GM10266 (cell line): ENCODE measurements around the gene SHANK1.

Experiments
- DNase-seq: peaks from one replicate; pipeline ENCODE4 v3.0.0; 2012; ENCODE audit errors: extremely low spot score
- TF ChIP-seq, protein P1 (sequence below): IDR thresholded peaks from 2 replicates; pipeline ENCODE4 v1.5.1; 2012; ENCODE audit warnings: mild to moderate bottlenecking, low read depth; ENCODE audit not compliant: control insufficient read depth, insufficient read depth; ENCODE audit errors: missing control alignments

SHANK1 gene

DNA sequence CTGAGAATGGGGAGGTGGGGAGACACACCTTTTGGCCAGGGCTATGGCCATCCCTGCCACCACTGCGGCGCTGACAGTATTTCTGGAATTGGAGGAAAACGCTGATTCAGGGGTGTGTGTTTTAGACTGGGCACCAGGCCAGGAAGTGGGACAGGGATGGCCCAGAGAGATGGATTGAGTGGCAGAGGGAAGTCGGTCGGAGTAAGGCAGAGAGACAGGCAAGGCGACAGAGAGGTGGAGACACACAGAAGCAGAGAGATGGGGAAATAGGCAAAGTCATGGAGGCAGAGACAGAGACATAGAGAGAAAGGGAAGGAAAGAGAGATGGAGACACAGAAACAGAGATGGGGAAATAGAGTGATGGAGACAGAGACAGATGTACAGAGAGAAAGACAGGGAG, 74.5 kb downstream of the SHANK1 start:
- TF ChIP-seq, protein P1, sequence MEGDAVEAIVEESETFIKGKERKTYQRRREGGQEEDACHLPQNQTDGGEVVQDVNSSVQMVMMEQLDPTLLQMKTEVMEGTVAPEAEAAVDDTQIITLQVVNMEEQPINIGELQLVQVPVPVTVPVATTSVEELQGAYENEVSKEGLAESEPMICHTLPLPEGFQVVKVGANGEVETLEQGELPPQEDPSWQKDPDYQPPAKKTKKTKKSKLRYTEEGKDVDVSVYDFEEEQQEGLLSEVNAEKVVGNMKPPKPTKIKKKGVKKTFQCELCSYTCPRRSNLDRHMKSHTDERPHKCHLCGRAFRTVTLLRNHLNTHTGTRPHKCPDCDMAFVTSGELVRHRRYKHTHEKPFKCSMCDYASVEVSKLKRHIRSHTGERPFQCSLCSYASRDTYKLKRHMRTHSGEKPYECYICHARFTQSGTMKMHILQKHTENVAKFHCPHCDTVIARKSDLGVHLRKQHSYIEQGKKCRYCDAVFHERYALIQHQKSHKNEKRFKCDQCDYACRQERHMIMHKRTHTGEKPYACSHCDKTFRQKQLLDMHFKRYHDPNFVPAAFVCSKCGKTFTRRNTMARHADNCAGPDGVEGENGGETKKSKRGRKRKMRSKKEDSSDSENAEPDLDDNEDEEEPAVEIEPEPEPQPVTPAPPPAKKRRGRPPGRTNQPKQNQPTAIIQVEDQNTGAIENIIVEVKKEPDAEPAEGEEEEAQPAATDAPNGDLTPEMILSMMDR, result no peak
- DNase-seq, result no peak

DNA sequence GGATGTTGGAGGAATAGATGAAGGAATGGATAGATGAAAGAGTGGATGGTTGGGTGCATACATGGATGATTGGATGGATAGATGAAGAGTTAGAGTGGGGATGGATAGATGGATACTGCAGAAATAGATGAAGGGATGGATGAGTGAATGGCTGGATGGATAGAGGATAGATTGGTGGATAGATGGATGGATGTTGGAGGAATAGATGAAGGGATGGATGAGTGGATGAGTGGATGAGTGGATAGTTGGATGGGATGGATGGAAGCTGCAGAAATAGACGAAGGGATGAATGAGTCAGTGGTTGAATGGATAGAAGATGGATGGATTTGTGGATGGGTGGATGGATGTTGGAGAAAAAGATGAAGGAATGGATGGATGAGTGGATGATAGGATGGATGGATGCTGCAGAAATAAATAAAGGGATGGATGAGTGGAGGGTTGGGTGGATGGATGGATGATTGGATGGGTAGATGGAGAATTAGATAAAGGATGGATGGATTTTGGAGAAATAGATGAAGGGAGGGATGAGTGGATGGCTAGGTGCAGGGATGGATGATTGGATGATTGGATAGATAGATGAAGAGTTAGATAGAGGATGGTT, 75.2 kb downstream of the SHANK1 start:
- no peak for DNase-seq
- TF ChIP-seq, protein P1, result no peak

GRCh38 chr19:50640368-50640767, 79.2 kb downstream of the SHANK1 start:
- no peak for DNase-seq
- TF ChIP-seq, protein P1, result no peak

DNA sequence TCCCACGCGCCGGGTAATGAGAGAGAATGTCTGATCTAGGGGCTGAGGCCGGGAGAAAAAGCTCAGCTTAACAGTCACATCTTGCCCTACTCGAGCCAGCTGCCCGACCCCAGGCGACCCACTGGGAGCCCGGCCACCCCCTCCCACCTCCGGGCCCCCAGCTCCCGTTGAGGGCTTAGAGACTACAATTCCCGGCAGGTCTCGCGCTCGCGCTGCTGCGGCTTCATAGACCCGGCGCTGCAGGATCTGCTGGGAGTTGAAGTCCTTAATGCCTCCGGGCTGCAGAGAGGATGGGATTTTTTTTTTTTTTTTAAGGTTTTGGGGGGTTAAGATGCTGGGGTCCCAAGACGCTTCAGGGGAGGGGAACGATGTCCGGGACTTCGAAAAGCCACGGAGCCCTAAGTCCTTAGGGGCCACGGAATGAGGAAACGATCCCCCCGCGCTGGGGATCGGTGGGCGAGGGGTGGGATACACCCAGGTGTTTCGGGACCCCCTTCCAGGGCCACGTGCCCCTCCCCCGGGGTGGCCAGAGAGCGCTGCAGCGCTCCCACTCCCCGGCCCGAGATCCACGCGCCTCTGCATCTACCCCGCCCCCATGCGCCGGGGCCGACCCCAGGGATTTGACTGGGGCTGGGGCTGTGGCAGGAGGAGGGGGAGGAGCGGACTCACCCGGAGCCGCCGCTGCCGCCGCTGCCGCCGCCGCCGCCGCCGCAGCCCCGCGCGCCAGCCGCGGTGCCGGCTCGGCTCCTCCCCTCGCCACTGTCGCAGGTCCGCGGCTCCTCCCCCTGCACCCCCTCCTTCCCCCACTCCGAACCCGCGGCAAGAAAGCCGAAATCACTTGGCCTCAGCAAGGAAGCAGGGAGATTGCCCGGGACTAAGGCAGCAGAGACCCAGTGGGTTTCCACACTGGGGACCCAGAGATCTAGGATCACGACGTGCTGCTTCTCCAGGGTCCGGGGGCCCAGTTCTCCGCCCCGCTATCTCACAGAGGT, 80.2 kb downstream of the SHANK1 start, which contains the start of gene SYT3:
Gene SYT3, minus strand, starts transcription at position 761 of the 992 bp plus-strand sequence. CDS start 2,470 bp downstream, outside the sequence.
- TF ChIP-seq, protein P1, result no peak
- peak; percentile 79 for DNase-seq

DNA sequence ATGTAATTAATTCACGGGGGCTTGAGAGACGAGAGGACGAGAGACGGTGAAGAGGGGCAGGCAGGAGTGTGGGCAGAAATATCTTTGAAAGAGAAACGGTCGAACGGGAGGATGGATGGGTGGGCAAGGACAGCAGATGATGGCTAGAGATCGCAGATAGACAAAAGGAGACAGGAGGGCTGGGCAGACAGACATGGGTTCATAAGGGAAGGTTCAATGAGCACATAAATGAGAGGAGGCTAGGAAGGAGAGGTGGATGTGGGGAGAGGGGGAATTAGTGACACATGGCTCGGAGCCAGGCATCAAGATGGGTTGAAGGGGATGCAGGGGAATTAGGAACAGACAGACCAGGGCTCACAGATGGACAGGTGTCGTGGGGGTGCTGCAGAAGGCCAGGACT, 81.0 kb downstream of the SHANK1 start:
- TF ChIP-seq, protein P1, result no peak
- DNase-seq, result no peak

DNA sequence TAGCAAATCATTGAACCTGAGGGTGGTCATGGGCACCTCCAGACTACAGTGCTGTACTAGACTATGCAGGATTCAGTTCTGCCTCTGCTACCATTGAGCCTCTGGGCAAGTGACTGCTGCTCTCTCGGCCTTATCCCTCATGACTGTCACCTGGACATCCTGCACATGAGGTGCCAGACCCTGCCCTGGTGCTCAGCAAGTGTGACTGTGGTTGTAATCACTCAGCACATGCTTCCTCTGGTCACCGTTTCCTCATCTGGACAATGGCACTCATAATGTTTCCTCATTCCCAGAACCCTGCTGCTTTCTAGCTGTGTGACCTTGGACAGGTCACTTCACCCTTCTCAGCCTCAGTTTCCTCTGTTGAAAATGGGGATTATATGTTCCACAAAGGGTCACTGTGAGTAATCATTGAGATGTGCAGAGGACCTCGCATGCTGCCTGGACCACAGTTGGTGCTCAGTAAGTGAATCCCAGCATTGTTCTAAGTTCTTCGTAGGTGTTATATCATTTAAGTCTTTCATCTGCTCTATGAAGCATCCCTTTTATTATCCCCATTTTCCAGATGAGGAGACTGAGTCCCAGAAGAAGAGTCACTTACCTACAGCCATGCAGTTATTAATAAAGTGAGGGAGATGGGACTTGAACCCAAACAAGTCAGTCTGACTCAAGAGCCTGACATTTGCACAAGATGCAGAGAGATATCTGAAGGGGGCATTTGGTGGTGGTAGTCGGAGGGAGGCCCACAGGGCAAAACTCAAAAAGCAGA, 83.1 kb downstream of the SHANK1 start:
- DNase-seq, result no peak
- TF ChIP-seq, protein P1, result no peak
